GM12878 (cell line): ENCODE measurements around the gene CYP26A1. TPM values are rescaled to one million over a fixed set of nuclear protein-coding genes. Genes with fewer than 3 reads are reported as not detected.

Source experiments
- ATAC-seq: fragments of 200-7000 bp; cut with Tn5 transposase; 3 replicates; pipeline ENCODE4 v1.9.1; 2020; ENCODE audit warnings: mild to moderate bottlenecking, moderate library complexity
- BruUV-seq: library from RNA; stranded (reverse); fragments of 400-500 nt; replicated peaks from 2 replicates; lab custom pipeline; 2021; lab: Mats Ljungman, UMichigan
- CTCF ChIA-PET: fragments of 300-600 bp; sonication (Branson Sonifier 250); formaldehyde crosslinking; extraction: SDS; loops from one replicate; lab custom pipeline; 2021; ENCODE audit warnings: inconsistent platforms; lab: Yijun Ruan, JAX
- POLR2A ChIA-PET: fragments of 350-600 bp; formaldehyde crosslinking; extraction: SDS; loops from one replicate; lab custom pipeline; 2021; ENCODE audit warnings: inconsistent platforms; lab: Charles Lee
- RAD21 ChIA-PET: fragments of 300-600 bp; sonication (Branson Sonifier 250); formaldehyde crosslinking; loops from one replicate; lab custom pipeline; 2023; ENCODE audit warnings: antibody characterized with exemption; ENCODE audit not compliant: unreplicated experiment; lab: Charles Lee
- SMC1A ChIA-PET: fragments of 300-600 bp; sonication (Branson Sonifier 250); formaldehyde crosslinking; loops from one replicate; lab custom pipeline; 2023; ENCODE audit not compliant: unreplicated experiment, uncharacterized antibody; lab: Charles Lee
- DNase-seq: peaks from one replicate; pipeline ENCODE4 v3.0.0-alpha.2; 2011; ENCODE audit warnings: low read depth, low spot score
- FAIRE-seq: peaks from 3 replicates; lab custom pipeline; 2011; peaks lifted over from hg19 to GRCh38; lab: Jason Lieb, UNC
- H2AFZ ChIP-seq: 2 replicates; pipeline ENCODE4 v1.6.0; 2011; ENCODE audit warnings: low read depth, low read length, control low read depth; ENCODE audit not compliant: control insufficient read depth
- H3K27ac ChIP-seq: 2 replicates; pipeline ENCODE4 v1.5.1; 2011; ENCODE audit warnings: control low read depth; ENCODE audit not compliant: control insufficient read depth, insufficient read depth
- H3K27me3 ChIP-seq, 2 experiments: replicated peaks in 1 of 2; 2 replicates each; pipeline versions ENCODE4 v1.6.0 to v1.6.1; 2011; ENCODE audit warnings: low read length in 1 of 2; ENCODE audit not compliant: control insufficient read depth in 2 of 2, insufficient read depth in 2 of 2
- H3K36me3 ChIP-seq, 2 experiments: 2 replicates each; pipeline ENCODE4 v1.5.1; 2011; ENCODE audit warnings: low read length in 1 of 2; ENCODE audit not compliant: control insufficient read depth in 2 of 2, insufficient read depth in 2 of 2
- H3K4me1 ChIP-seq: 2 replicates; pipeline ENCODE4 v1.6.1; 2011; ENCODE audit warnings: mild to moderate bottlenecking, low read length, moderate library complexity, mixed read lengths; ENCODE audit not compliant: control insufficient read depth, insufficient read depth
- H3K4me2 ChIP-seq: 2 replicates; pipeline ENCODE4 v1.6.0; 2011; ENCODE audit warnings: control low read depth; ENCODE audit not compliant: control insufficient read depth, insufficient read depth
- H3K4me3 ChIP-seq: fragments of 200-600 bp; sonication (generic); 2 replicates; pipeline ENCODE4 v1.5.1; 2016
- H3K79me2 ChIP-seq: 2 replicates; pipeline ENCODE4 v1.6.0; 2011; ENCODE audit warnings: low read length; ENCODE audit not compliant: control insufficient read depth, insufficient read depth
- H3K9ac ChIP-seq: 2 replicates; pipeline ENCODE4 v1.8.0; 2011; ENCODE audit warnings: low read length, control low read depth, mixed read lengths; ENCODE audit not compliant: control insufficient read depth, insufficient read depth
- H3K9me3 ChIP-seq: replicated peaks from 3 replicates; pipeline ENCODE4 v1.5.1; 2011; ENCODE audit warnings: mild to moderate bottlenecking, low read length; ENCODE audit not compliant: control insufficient read depth, insufficient read depth
- H4K20me1 ChIP-seq: 2 replicates; pipeline ENCODE4 v1.6.0; 2011; ENCODE audit not compliant: control insufficient read depth, insufficient read depth
- E2F8 ChIP-seq: fragments of 450-650 bp; IDR thresholded peaks from 2 replicates; pipeline ENCODE4 v1.6.1; 2018; ENCODE audit warnings: mild to moderate bottlenecking, low read depth, moderate library complexity; ENCODE audit not compliant: partially characterized antibody
- GATAD2B ChIP-seq: fragments of 450-650 bp; conservative IDR thresholded peaks from 2 replicates; pipeline ENCODE4 v1.6.1; 2017; ENCODE audit warnings: low read depth, mild to moderate bottlenecking, moderate library complexity
- IKZF1 ChIP-seq: fragments of 450-650 bp; conservative IDR thresholded peaks from 2 replicates; pipeline ENCODE4 v1.6.1; 2017; ENCODE audit warnings: antibody characterized with exemption, mild to moderate bottlenecking
- LARP7 ChIP-seq: fragments of 450-650 bp; IDR thresholded peaks from 2 replicates; pipeline ENCODE4 v1.6.1; 2017; ENCODE audit warnings: mild to moderate bottlenecking
- MEF2A ChIP-seq: IDR thresholded peaks from 2 replicates; pipeline ENCODE4 v1.6.1; 2011; ENCODE audit warnings: low read depth, mild to moderate bottlenecking, low read length, moderate library complexity; ENCODE audit not compliant: insufficient read depth
- MYB ChIP-seq: fragments of 150-350 bp; IDR thresholded peaks from 2 replicates; pipeline ENCODE4 v1.6.1; 2014; ENCODE audit warnings: mild to moderate bottlenecking, low read depth, low read length, borderline replicate concordance
- NRF1 ChIP-seq: conservative IDR thresholded peaks from 2 replicates; pipeline ENCODE4 v1.6.1; 2011; ENCODE audit warnings: mild to moderate bottlenecking, low read depth, low read length, improper control_type of control experiment
- PAX5 ChIP-seq: IDR thresholded peaks from 2 replicates; pipeline ENCODE4 v1.6.1; 2011; ENCODE audit warnings: low read depth, low read length, borderline replicate concordance
- SKIL ChIP-seq: fragments of 450-650 bp; IDR thresholded peaks from 2 replicates; pipeline ENCODE4 v1.6.1; 2017; ENCODE audit warnings: mild to moderate bottlenecking, low read depth, inconsistent platforms; ENCODE audit not compliant: poor library complexity, severe bottlenecking
- WRNIP1 ChIP-seq: IDR thresholded peaks from 2 replicates; pipeline ENCODE4 v1.6.1; 2011; ENCODE audit warnings: low read depth, low read length, improper control_type of control experiment, borderline replicate concordance
- ZBTB4 ChIP-seq: fragments of 450-650 bp; formaldehyde crosslinking; IDR thresholded peaks from 2 replicates; pipeline ENCODE4 v1.4.0; 2022; ENCODE audit warnings: mild to moderate bottlenecking, moderate library complexity
- ZNF24 ChIP-seq: fragments of 450-650 bp; IDR thresholded peaks from 2 replicates; pipeline ENCODE4 v1.6.1; 2017; ENCODE audit warnings: antibody characterized with exemption, mild to moderate bottlenecking
- WGBS: methylation state at CpG from one replicate; pipeline ENCODE4 v1.1.6; 2016; ENCODE audit warnings: low lambda C conversion rate; ENCODE audit not compliant: insufficient replicate concordance, insufficient coverage; ENCODE audit errors: missing lambda C conversion rate; 5-methylcytosine and 5-hydroxymethylcytosine counted together
- in situ Hi-C: fragments of 300-500 bp; cut with MboI; formaldehyde crosslinking; loops from 9 replicates; pipeline ENCODE4 v1.14.3; 2018; ENCODE audit warnings: mixed read lengths
- intact Hi-C: fragments of 100-400 bp; cut with micrococcal nuclease; formaldehyde crosslinking; loops from one replicate; pipeline ENCODE4 v1.14.2; 2022; ENCODE audit not compliant: unreplicated experiment
- polyA plus RNA-seq, 11 experiments: library from polyadenylated mRNA; depleted of rRNA in 4 of 11; unstranded in 6 of 11; stranded (reverse) in 5 of 11; fragments of >200 nt; fragmentation: Nextera tagmentation in 4 of 11; fragmentation: Illumina TruSeq in 1 of 11; extraction: Ambion mirVana in 4 of 11; extraction: Trizol in 1 of 11; gene quantifications; 1 replicate in 1 of 11; 2 replicates in 10 of 11; pipeline versions ENCODE4 v1.2.1 to v1.2.3, GENCODE V29; 2011 to 2016; ENCODE audit warnings: inconsistent platforms in 2 of 11, missing spikeins in 2 of 11, low read depth in 1 of 11
- total RNA-seq, 4 experiments: library from RNA; depleted of rRNA in 3 of 4; stranded (reverse); fragments of >200 nt in 3 of 4; fragmentation: Illumina TruSeq in 1 of 4; extraction: Trizol in 1 of 4; gene quantifications; 2 replicates each; pipeline versions ENCODE4 v1.2.1 to v1.2.3, GENCODE V29; 2013 to 2021

CYP26A1 gene
- total and polyA plus RNA-seq, 10 of the 15 experiments (the other 5 are each of a cell fraction or from before 2014, with no cell fraction given) = not detected

GRCh38 chr10:93064874-93065660, 8.6 kb upstream of the CYP26A1 start:
- H3K4me3 ChIP-seq = no peak overlapping the region
- ATAC-seq = no peak
- 81% methylated on average over 12 of the region's 12 CpGs for WGBS
- peaks cover 8 to 32% of the 10 kb centered on the region in 2 experiments for H3K27me3 ChIP-seq
- SMC1A ChIA-PET = no interaction called here
- no peak overlapping the region for H3K9ac ChIP-seq
- CTCF ChIA-PET = interaction anchor here (0.7 to 0.8 kb wide), 2 partner anchors 13 to 100 kb away, joined by 3 read pairs; no protein-coding TSS in a partner anchor
- H3K36me3 ChIP-seq = no peaks in the 10 kb centered on the region
- DNase-seq = no peak
- RAD21 ChIA-PET = interaction anchor here (1.0 kb wide), 1 partner anchor 178 kb away, joined by 3 read pairs; no protein-coding TSS in a partner anchor
- no peak for FAIRE-seq
- no peak for TF ChIP-seq NRF1
- TF ChIP-seq LARP7 = no peak
- no peak for TF ChIP-seq PAX5
- TF ChIP-seq SKIL = no peak
- no peak for TF ChIP-seq ZNF24
- no peak for TF ChIP-seq E2F8
- TF ChIP-seq MYB = no peak
- no peak for TF ChIP-seq MEF2A
- TF ChIP-seq WRNIP1 = no peak
- TF ChIP-seq IKZF1 = no peak
- no peak for TF ChIP-seq ZBTB4
- TF ChIP-seq GATAD2B = no peak
- no TSS peak for BruUV-seq
- no peaks in the 10 kb centered on the region for H3K4me1 ChIP-seq
- intact Hi-C loops (no loop called here), in situ Hi-C loops (no loop called here)
- no peak overlapping the region for H3K27ac ChIP-seq
- POLR2A ChIA-PET = no interaction called here
- H3K4me2 ChIP-seq = no peak overlapping the region
- H3K79me2 ChIP-seq = no peaks in the 10 kb centered on the region
- no peak overlapping the region for H2AFZ ChIP-seq
- H4K20me1 ChIP-seq = no peaks in the 10 kb centered on the region
- H3K9me3 ChIP-seq = no peaks in the 10 kb centered on the region
